Subcutaneous abdominal adipose tissue (tissue), 5 donors: ENCODE results near the gene PIGM.

ENCODE experiments used
- H3K27ac ChIP-seq: one replicate; pipeline ENCODE4 v1.7.0; 2013; ENCODE audit warnings: low read depth, mild to moderate bottlenecking, inconsistent platforms, low read length, moderate library complexity
- H3K27me3 ChIP-seq, 5 donors: one replicate each; pipeline ENCODE4 v1.7.0; 2013; ENCODE audit warnings: low read length in 5 of 5, inconsistent platforms in 1 of 5; ENCODE audit not compliant: control insufficient read depth in 5 of 5, insufficient read depth in 4 of 5
- H3K36me3 ChIP-seq, 5 donors: one replicate each; pipeline ENCODE4 v1.7.0; 2013; ENCODE audit warnings: low read length in 5 of 5; ENCODE audit not compliant: control insufficient read depth in 5 of 5, insufficient read depth in 5 of 5
- H3K4me1 ChIP-seq, 5 donors: one replicate each; pipeline ENCODE4 v1.7.0; 2013; ENCODE audit warnings: low read length in 5 of 5, mild to moderate bottlenecking in 3 of 5, moderate library complexity in 1 of 5; ENCODE audit not compliant: control insufficient read depth in 5 of 5, insufficient read depth in 5 of 5
- H3K4me3 ChIP-seq, 5 donors: one replicate each; pipeline ENCODE4 v1.7.0; 2013; ENCODE audit warnings: low read length in 5 of 5, low read depth in 1 of 5
- H3K9ac ChIP-seq, 5 donors: one replicate each; pipeline ENCODE4 v1.7.0; 2013; ENCODE audit warnings: low read length in 5 of 5, mild to moderate bottlenecking in 4 of 5, moderate library complexity in 3 of 5
- H3K9me3 ChIP-seq, 5 donors: one replicate each; pipeline ENCODE4 v1.7.0; 2013; ENCODE audit warnings: low read length in 5 of 5; ENCODE audit not compliant: control insufficient read depth in 5 of 5
- donor health status: healthy.
- donor health status: healthy.
- donor health status: healthy.
- donor health status: healthy.
- donor health status: healthy.

PIGM gene

DNA sequence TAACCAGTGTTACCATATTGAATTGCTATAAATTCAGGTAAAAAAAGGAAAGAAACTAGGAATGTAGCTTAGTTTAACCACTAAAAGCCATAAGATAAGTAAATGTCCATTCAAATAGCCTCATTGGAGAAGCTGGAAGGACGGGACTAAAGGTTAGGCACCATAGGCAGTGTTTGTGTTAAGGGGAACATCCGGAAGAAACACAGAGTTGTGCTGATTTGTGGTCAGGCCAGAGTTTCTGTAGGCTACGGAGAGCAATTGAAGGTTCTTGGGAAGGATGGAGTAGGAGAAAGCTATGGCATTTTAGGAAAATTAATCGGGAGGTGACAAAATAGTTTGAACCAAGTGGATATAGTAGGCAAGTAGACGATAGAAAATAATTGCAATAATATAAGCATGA, 39.5 kb upstream of the PIGM start:
- no peak overlapping the region for H3K9ac ChIP-seq
- peaks cover 3 to 11% (median 10%) of the 10 kb centered on the region in 5 donors for H3K4me1 ChIP-seq
- no peaks in the 10 kb centered on the region for H3K9me3 ChIP-seq

GRCh38 chr1:160070243-160071163, 38.7 kb upstream of the PIGM start:
- Histone ChIP-seq H3K27ac (no peak overlapping the region), H3K4me3 (peak overlapping the region; percentile 65 to 85 (median 79)), H3K27me3 (peaks cover 0 to 13% (median 3%) of the 10 kb centered on the region in 5 donors), H3K4me1 (peaks cover 3 to 11% (median 10%) of the 10 kb centered on the region in 5 donors), H3K9ac (peak overlapping the region in 4 of 5 donors; percentile 5 to 60 (median 42)), H3K36me3 (no peaks in the 10 kb centered on the region), H3K9me3 (no peaks in the 10 kb centered on the region)

More for the DNA sequence above, 39.5 kb upstream of the PIGM start:
- Histone ChIP-seq H3K27ac (no peak overlapping the region), H3K36me3 (no peaks in the 10 kb centered on the region), H3K4me3 (no peak overlapping the region), H3K27me3 (peaks cover 0 to 13% (median 3%) of the 10 kb centered on the region in 5 donors)

DNA sequence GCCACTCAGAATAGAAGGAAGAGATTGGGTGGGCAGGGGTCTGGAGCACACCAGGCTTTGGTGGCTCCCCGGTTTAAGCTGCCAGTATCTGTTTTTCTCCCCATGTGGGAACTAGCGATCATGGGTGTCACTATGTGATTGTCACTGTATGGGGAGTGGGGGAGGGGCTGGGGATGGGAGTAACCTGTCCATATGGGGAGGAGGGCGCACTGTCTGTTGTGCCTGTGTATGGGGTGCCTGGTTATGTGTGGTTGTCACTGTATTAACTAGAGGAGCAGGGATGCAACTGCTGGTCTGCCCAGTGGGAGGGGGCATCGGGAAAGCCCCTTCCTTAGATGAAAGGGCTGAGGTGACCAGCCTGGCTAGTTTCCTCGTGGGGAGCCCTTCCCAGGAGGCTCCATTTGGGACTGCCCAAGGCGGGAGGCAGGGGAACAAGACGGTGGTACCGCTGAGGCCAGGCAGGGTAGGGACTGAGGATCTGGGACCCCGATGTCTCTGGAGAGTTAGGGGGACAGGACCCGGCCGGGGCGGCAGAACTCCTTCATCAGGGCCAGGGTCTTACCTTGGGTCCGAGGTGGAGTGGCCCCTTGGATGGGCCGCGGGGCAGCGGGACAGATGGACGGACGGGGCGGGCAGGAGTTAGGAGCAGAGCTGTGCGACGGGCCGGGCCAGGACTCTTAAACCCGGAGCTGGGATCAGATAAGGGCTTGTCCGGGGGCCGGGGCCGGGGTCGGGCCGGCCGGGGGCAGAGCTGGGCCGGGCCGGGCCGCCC, 37.9 kb upstream of the PIGM start, which contains the start of gene KCNJ10:
KCNJ10 (minus strand) TSS at position 701 of the 772 bp plus-strand sequence. CDS start 27,628 bp downstream, outside the sequence.
- H3K4me1 ChIP-seq = peaks cover 3 to 11% (median 10%) of the 10 kb centered on the region in 5 donors
- no peaks in the 10 kb centered on the region for H3K36me3 ChIP-seq
- H3K9ac ChIP-seq = peak within 1 kb of the TSS in 4 of 5 donors; percentile 5 to 60 (median 42)
- peak within 1 kb of the TSS; percentile 65 to 85 (median 79) for H3K4me3 ChIP-seq
- peaks cover 0 to 13% (median 3%) of the 10 kb centered on the region in 5 donors for H3K27me3 ChIP-seq
- H3K9me3 ChIP-seq = no peaks in the 10 kb centered on the region
- H3K27ac ChIP-seq = no peak within 1 kb of the TSS

- Histone ChIP-seq H3K4me3 (no peak overlapping the region), H3K9me3 (no peaks in the 10 kb centered on the region), H3K36me3 (no peaks in the 10 kb centered on the region), H3K4me1 (peaks cover 3 to 11% (median 10%) of the 10 kb centered on the region in 5 donors), H3K27me3 (peaks cover 0 to 13% (median 3%) of the 10 kb centered on the region in 5 donors), H3K27ac (no peak overlapping the region), H3K9ac (no peak overlapping the region)
Observed at GRCh38 chr1:160068225-160068624, 36.4 kb upstream of the PIGM start.

- H3K27me3 ChIP-seq = peaks cover 0 to 11% (median 5%) of the 10 kb centered on the region in 5 donors
- H3K9ac ChIP-seq = no peak overlapping the region
- no peak overlapping the region for H3K27ac ChIP-seq
- no peaks in the 10 kb centered on the region for H3K9me3 ChIP-seq
- H3K4me3 ChIP-seq = no peak overlapping the region
- H3K36me3 ChIP-seq = no peaks in the 10 kb centered on the region
- peaks cover 3 to 11% (median 10%) of the 10 kb centered on the region in 5 donors for H3K4me1 ChIP-seq
Observed at GRCh38 chr1:160066829-160067745, 35.3 kb upstream of the PIGM start.

DNA sequence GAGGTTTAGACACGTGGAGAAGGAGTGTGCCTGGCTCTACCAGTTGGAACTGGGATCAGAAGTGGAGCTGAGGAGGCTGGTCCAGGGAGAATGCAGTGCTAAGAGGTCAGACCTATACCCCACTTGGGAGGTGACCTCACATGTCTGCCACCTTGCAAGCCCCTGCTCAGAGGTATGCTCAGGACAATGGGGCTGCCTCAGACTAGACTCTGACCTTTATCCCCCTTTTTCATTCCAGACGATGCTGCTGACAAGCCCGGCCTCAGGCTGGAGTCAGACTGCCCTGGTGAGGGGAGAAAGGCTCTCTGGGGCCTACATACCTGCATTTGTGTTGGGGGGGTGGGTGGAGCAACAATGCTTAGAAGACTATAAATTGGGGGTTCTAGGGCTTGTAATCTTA, 33.0 kb upstream of the PIGM start:
- Histone ChIP-seq H3K9ac (no peak overlapping the region), H3K27me3 (peaks cover 0 to 14% (median 7%) of the 10 kb centered on the region in 5 donors), H3K27ac (no peak overlapping the region), H3K9me3 (no peaks in the 10 kb centered on the region), H3K4me1 (peaks cover 0 to 2% (median under 1%) of the 10 kb centered on the region in 5 donors), H3K4me3 (no peak overlapping the region), H3K36me3 (no peaks in the 10 kb centered on the region)

- H3K27me3 ChIP-seq = peaks cover 0 to 11% (median 6%) of the 10 kb centered on the region in 5 donors
- H3K9ac ChIP-seq = no peak overlapping the region
- H3K27ac ChIP-seq = no peak overlapping the region
- H3K36me3 ChIP-seq = no peaks in the 10 kb centered on the region
- no peak overlapping the region for H3K4me3 ChIP-seq
- H3K4me1 ChIP-seq = no peaks in the 10 kb centered on the region
- H3K9me3 ChIP-seq = no peaks in the 10 kb centered on the region
Observed at GRCh38 chr1:160064164-160064563, 32.4 kb upstream of the PIGM start.

GRCh38 chr1:160063176-160063575, 31.4 kb upstream of the PIGM start:
- Histone ChIP-seq H3K9ac (no peak overlapping the region), H3K27me3 (peaks cover 0 to 11% (median 6%) of the 10 kb centered on the region in 5 donors), H3K27ac (no peak overlapping the region), H3K9me3 (no peaks in the 10 kb centered on the region), H3K4me3 (no peak overlapping the region), H3K36me3 (no peaks in the 10 kb centered on the region), H3K4me1 (no peaks in the 10 kb centered on the region)

DNA sequence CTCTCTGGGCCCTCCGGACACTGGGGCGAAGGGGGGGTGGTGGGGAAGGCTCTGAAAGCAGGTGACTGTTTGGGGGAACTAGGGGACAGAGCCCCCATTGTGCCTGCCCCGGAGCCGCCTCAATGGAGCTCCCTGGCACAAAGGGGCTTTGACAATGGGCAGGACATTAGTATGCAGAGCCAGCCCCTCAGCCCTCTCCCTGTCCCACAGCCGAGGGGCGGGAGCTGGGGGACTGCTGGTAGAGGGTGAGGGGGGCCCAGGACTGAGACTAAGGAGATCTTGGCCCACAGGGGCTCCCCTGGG, 30.4 kb upstream of the PIGM start:
- Histone ChIP-seq H3K9ac (no peak overlapping the region), H3K4me1 (no peaks in the 10 kb centered on the region), H3K9me3 (no peaks in the 10 kb centered on the region), H3K36me3 (no peaks in the 10 kb centered on the region), H3K27ac (no peak overlapping the region), H3K27me3 (peaks cover 0 to 11% (median 6%) of the 10 kb centered on the region in 5 donors), H3K4me3 (no peak overlapping the region)
